Gastroesophageal sphincter (tissue), 3 donors: ENCODE results near the gene WDR27.

ENCODE experiments used
- EP300 ChIP-seq: sonication (generic); formaldehyde crosslinking; IDR thresholded peaks from one replicate; pipeline ENCODE4 v1.6.1; 2017; ENCODE audit warnings: antibody characterized with exemption, mild to moderate bottlenecking
- POLR2A ChIP-seq, 2 donors: fragments of 450-650 bp; IDR thresholded peaks; one replicate each; pipeline ENCODE4 v1.6.1; 2017; ENCODE audit warnings: antibody characterized with exemption in 2 of 2, mild to moderate bottlenecking in 2 of 2, moderate library complexity in 1 of 2
- POLR2AphosphoS5 ChIP-seq: sonication (generic); formaldehyde crosslinking; IDR thresholded peaks from one replicate; pipeline ENCODE4 v1.6.1; 2017; ENCODE audit warnings: antibody characterized with exemption
- TF ChIP-seq, protein P1 (sequence below), 4 experiments: fragments of 200-600 bp in 2 of 4; fragments of 450-650 bp in 2 of 4; sonication (generic) in 1 of 4; IDR thresholded peaks; one replicate each; pipeline ENCODE4 v1.5.1; 2017 to 2019; ENCODE audit warnings: antibody characterized with exemption in 4 of 4, mild to moderate bottlenecking in 2 of 4, moderate library complexity in 2 of 4

DNA sequence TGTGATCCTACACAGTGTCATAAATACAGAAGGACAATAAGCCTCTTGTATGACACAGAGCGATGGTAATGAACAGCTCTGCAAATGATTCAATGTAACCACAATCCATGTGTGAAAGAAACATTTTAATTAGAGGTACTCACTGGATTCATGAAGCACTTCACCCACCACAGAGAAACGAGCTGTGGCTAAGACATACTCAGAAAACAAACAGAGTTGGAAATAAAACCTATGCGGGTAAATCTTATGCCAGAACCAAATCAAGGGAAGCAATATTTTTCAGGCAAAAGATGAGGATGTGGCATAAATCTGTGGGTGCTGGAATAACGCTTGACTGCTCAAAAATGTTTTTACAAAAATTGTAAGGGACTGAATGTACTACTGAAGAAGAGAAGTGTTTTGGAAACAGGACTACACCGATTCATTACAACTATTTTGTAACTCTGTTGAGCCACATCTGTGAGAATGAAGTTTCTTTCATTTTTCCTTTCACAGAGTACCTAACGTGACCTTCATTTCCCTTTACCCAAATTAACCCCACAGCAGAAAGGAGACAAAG lies 112.1 kb downstream of the WDR27 start:
- TF ChIP-seq POLR2A (IDR thresholded peaks at IDR 0.05) (no peak), EP300 (no peak), POLR2AphosphoS5 (no peak)
- TF ChIP-seq, protein P1, sequence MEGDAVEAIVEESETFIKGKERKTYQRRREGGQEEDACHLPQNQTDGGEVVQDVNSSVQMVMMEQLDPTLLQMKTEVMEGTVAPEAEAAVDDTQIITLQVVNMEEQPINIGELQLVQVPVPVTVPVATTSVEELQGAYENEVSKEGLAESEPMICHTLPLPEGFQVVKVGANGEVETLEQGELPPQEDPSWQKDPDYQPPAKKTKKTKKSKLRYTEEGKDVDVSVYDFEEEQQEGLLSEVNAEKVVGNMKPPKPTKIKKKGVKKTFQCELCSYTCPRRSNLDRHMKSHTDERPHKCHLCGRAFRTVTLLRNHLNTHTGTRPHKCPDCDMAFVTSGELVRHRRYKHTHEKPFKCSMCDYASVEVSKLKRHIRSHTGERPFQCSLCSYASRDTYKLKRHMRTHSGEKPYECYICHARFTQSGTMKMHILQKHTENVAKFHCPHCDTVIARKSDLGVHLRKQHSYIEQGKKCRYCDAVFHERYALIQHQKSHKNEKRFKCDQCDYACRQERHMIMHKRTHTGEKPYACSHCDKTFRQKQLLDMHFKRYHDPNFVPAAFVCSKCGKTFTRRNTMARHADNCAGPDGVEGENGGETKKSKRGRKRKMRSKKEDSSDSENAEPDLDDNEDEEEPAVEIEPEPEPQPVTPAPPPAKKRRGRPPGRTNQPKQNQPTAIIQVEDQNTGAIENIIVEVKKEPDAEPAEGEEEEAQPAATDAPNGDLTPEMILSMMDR (IDR thresholded peaks at IDR 0.05), result no peak
